H1 (cell line): ENCODE results near the gene FOXD4L1. TPM values are rescaled to one million over a fixed set of nuclear protein-coding genes. Genes with fewer than 3 reads are reported as not detected.
"Not testable (repeated sequence)": the region's sequence is repeated elsewhere in the genome, so short reads cannot be mapped to it uniquely, and the experiment has no call there.

Experiments
- CTCF ChIA-PET: fragments of 300-600 bp; sonication (Branson Sonifier 250); formaldehyde crosslinking; loops from one replicate; lab custom pipeline; 2021; ENCODE audit not compliant: partially characterized antibody; lab: Charles Lee
- POLR2A ChIA-PET: fragments of 300-600 bp; sonication (Branson Sonifier 250); formaldehyde crosslinking; loops from one replicate; lab custom pipeline; 2021; ENCODE audit warnings: inconsistent platforms; ENCODE audit not compliant: partially characterized antibody; lab: Charles Lee
- DNase-seq, 2 experiments: peaks; one replicate each; pipeline versions ENCODE4 v3.0.0 to v3.0.0-alpha.2; 2010 to 2022; ENCODE audit warnings: low spot score in 2 of 2, low read depth in 1 of 2, mixed read lengths in 1 of 2
- FAIRE-seq: peaks from 2 replicates; lab custom pipeline; 2011; peaks lifted over from hg19 to GRCh38; lab: Jason Lieb, UNC
- H2AFZ ChIP-seq: 2 replicates; pipeline ENCODE4 v1.8.1; 2012; ENCODE audit warnings: low read length, inconsistent platforms
- H2AK5ac ChIP-seq: 2 replicates; pipeline ENCODE4 v1.6.1; 2013; ENCODE audit warnings: low read depth, low read length
- H2BK120ac ChIP-seq: replicated peaks from 2 replicates; pipeline ENCODE3; 2013; ENCODE audit warnings: low read depth, low read length, inconsistent platforms
- H2BK12ac ChIP-seq: 2 replicates; pipeline ENCODE4 v1.6.1; 2013; ENCODE audit warnings: low read depth, low read length
- H2BK15ac ChIP-seq: 2 replicates; pipeline ENCODE4 v1.6.1; 2013; ENCODE audit warnings: low read length
- H2BK20ac ChIP-seq: 2 replicates; pipeline ENCODE4 v1.6.1; 2013; ENCODE audit warnings: low read length
- H2BK5ac ChIP-seq: 2 replicates; pipeline ENCODE4 v1.6.1; 2013; ENCODE audit warnings: low read depth, low read length
- H3K14ac ChIP-seq: 2 replicates; pipeline ENCODE4 v1.6.1; 2013; ENCODE audit warnings: inconsistent platforms; ENCODE audit not compliant: insufficient read length
- H3K18ac ChIP-seq: 2 replicates; pipeline ENCODE4 v1.6.1; 2013; ENCODE audit warnings: low read length; ENCODE audit errors: extremely low read depth
- H3K23ac ChIP-seq: 2 replicates; pipeline ENCODE4 v1.6.1; 2013; ENCODE audit warnings: inconsistent platforms; ENCODE audit not compliant: insufficient read length
- H3K23me2 ChIP-seq: 2 replicates; pipeline ENCODE4 v1.6.1; 2013; ENCODE audit warnings: low read depth, low read length
- H3K27ac ChIP-seq: 2 replicates; pipeline ENCODE4 v1.6.1; 2011; ENCODE audit warnings: low read depth, low read length, inconsistent platforms
- H3K27me3 ChIP-seq, 4 experiments: replicated peaks in 1 of 4; 1 replicate in 1 of 4; 2 replicates in 3 of 4; pipeline versions ENCODE4 v1.6.1 to v1.8.1; 2011 to 2013; ENCODE audit warnings: low read length in 3 of 4, mild to moderate bottlenecking in 3 of 4, inconsistent platforms in 2 of 4, mixed read lengths in 2 of 4, moderate library complexity in 1 of 4; ENCODE audit not compliant: control insufficient read depth in 3 of 4, insufficient read depth in 3 of 4; ENCODE audit errors: extremely low read depth in 1 of 4
- H3K36me3 ChIP-seq, 4 experiments: 2 replicates each; pipeline versions ENCODE4 v1.6.1 to v1.8.1; 2011 to 2013; ENCODE audit warnings: mild to moderate bottlenecking in 4 of 4, low read length in 3 of 4, moderate library complexity in 2 of 4, control low read depth in 1 of 4, inconsistent platforms in 1 of 4; ENCODE audit not compliant: insufficient read depth in 4 of 4, control insufficient read depth in 2 of 4
- H3K4ac ChIP-seq: replicated peaks from 2 replicates; pipeline ENCODE3; 2013; ENCODE audit warnings: low read length, low read depth, mixed read lengths, inconsistent platforms; ENCODE audit not compliant: insufficient read length
- H3K4me1 ChIP-seq, 4 experiments: replicated peaks in 1 of 4; 1 replicate in 1 of 4; 2 replicates in 3 of 4; pipeline versions ENCODE4 v1.6.1 to v1.8.1; 2011 to 2013; ENCODE audit warnings: low read length in 3 of 4, inconsistent platforms in 2 of 4, mixed read lengths in 1 of 4; ENCODE audit not compliant: insufficient read depth in 4 of 4, control insufficient read depth in 3 of 4
- H3K4me2 ChIP-seq, 2 experiments: 2 replicates each; pipeline versions ENCODE4 v1.6.1 to v1.8.1; 2011 to 2013; ENCODE audit warnings: low read depth in 2 of 2, low read length in 2 of 2, control low read depth in 1 of 2, inconsistent platforms in 1 of 2, mild to moderate bottlenecking in 1 of 2; ENCODE audit not compliant: insufficient read depth in 1 of 2
- H3K4me3 ChIP-seq, 4 experiments: fragments of 200-600, 300-600 bp in 1 of 4; sonication (generic), shearing (Covaris generic), sonication (Bioruptor Twin) in 1 of 4; 2 replicates each; pipeline versions ENCODE4 v1.5.1 to v1.8.1; 2011 to 2016; ENCODE audit warnings: low read length in 4 of 4, low read depth in 3 of 4, control low read depth in 2 of 4, inconsistent platforms in 2 of 4, mild to moderate bottlenecking in 2 of 4, mixed read lengths in 1 of 4, moderate library complexity in 1 of 4; ENCODE audit not compliant: insufficient read depth in 2 of 4; ENCODE audit errors: extremely low read depth in 1 of 4
- H3K56ac ChIP-seq: replicated peaks from 2 replicates; pipeline ENCODE3; 2013; ENCODE audit warnings: low read depth, mild to moderate bottlenecking, mixed read lengths, low read length, inconsistent platforms; ENCODE audit not compliant: insufficient read length
- H3K79me1 ChIP-seq: 2 replicates; pipeline ENCODE4 v1.6.1; 2013; ENCODE audit warnings: low read depth, low read length, control low read depth
- H3K79me2 ChIP-seq, 2 experiments: 2 replicates each; pipeline versions ENCODE4 v1.6.1 to v1.8.1; 2012 to 2013; ENCODE audit warnings: low read length in 2 of 2, mild to moderate bottlenecking in 2 of 2, inconsistent platforms in 1 of 2; ENCODE audit not compliant: insufficient read depth in 2 of 2, control insufficient read depth in 1 of 2
- H3K9ac ChIP-seq, 4 experiments: replicated peaks in 1 of 4; 1 replicate in 1 of 4; 2 replicates in 3 of 4; pipeline versions ENCODE4 v1.6.1 to v1.8.1; 2011 to 2013; ENCODE audit warnings: low read depth in 3 of 4, low read length in 3 of 4, control low read depth in 2 of 4, mild to moderate bottlenecking in 2 of 4, moderate library complexity in 2 of 4, inconsistent platforms in 1 of 4; ENCODE audit errors: extremely low read depth in 1 of 4
- H3K9me3 ChIP-seq, 2 experiments: 2 replicates each; pipeline versions ENCODE4 v1.6.1 to v1.8.1; 2012 to 2013; ENCODE audit warnings: mild to moderate bottlenecking in 2 of 2, moderate library complexity in 2 of 2, control low read depth in 1 of 2, inconsistent platforms in 1 of 2, low read depth in 1 of 2, low read length in 1 of 2, mixed read lengths in 1 of 2; ENCODE audit not compliant: insufficient read depth in 2 of 2
- H4K20me1 ChIP-seq, 2 experiments: replicated peaks in 1 of 2; 2 replicates each; pipeline versions ENCODE3 to v1.8.1; 2011 to 2013; ENCODE audit warnings: inconsistent platforms in 2 of 2, low read length in 2 of 2, mild to moderate bottlenecking in 1 of 2; ENCODE audit not compliant: insufficient read depth in 2 of 2, control insufficient read depth in 1 of 2
- H4K5ac ChIP-seq: 2 replicates; pipeline ENCODE4 v1.6.1; 2013; ENCODE audit warnings: low read length, low read depth, mixed read lengths, inconsistent platforms; ENCODE audit not compliant: insufficient read length
- H4K8ac ChIP-seq: 2 replicates; pipeline ENCODE4 v1.8.0; 2013; ENCODE audit warnings: mild to moderate bottlenecking, moderate library complexity, low read length, inconsistent platforms; ENCODE audit not compliant: insufficient read depth; ENCODE audit errors: extremely low read depth
- H4K91ac ChIP-seq: replicated peaks from 2 replicates; pipeline ENCODE3; 2013; ENCODE audit warnings: low read length, mixed read lengths, inconsistent platforms; ENCODE audit not compliant: insufficient read length
- WGBS, 2 experiments: shearing (Covaris generic) in 1 of 2; methylation state at CpG; one replicate each; pipeline versions ENCODE4 v1.1.6 to v1.1.7; 2013 to 2015; ENCODE audit warnings: low lambda C conversion rate in 2 of 2, mixed read lengths in 2 of 2, inconsistent platforms in 1 of 2, low coverage in 1 of 2, missing lambda C conversion rate in 1 of 2; ENCODE audit not compliant: insufficient replicate concordance in 2 of 2, insufficient coverage in 1 of 2, insufficient read length in 1 of 2; ENCODE audit errors: extremely low coverage in 1 of 2, missing lambda C conversion rate in 1 of 2; 5-methylcytosine and 5-hydroxymethylcytosine counted together
- polyA plus RNA-seq, 7 experiments: library from polyadenylated mRNA; depleted of rRNA in 3 of 7; stranded (reverse) in 5 of 7; unstranded in 2 of 7; fragments of >200 nt in 5 of 7; fragments of 200-250 nt in 2 of 7; gene quantifications; 1 replicate in 5 of 7; 2 replicates in 1 of 7; 4 replicates in 1 of 7; pipeline versions ENCODE4 v1.2.1 to v1.2.3, GENCODE V29; 2011 to 2013; ENCODE audit warnings: missing spikeins in 2 of 7, mixed read lengths in 2 of 7
- total RNA-seq: library from RNA; stranded (reverse); fragmentation: NEBNext Ultra II Directional; extraction: Animal tissue kit (Norgen Biotek cat#: 25700); gene quantifications from 2 replicates; pipeline ENCODE4 v1.2.1, GENCODE V29; 2021

FOXD4L1 gene
- total and polyA plus RNA-seq, 2 of the 8 experiments (the other 6 are each of a cell fraction or from before 2014, with no cell fraction given) = not detected

DNA sequence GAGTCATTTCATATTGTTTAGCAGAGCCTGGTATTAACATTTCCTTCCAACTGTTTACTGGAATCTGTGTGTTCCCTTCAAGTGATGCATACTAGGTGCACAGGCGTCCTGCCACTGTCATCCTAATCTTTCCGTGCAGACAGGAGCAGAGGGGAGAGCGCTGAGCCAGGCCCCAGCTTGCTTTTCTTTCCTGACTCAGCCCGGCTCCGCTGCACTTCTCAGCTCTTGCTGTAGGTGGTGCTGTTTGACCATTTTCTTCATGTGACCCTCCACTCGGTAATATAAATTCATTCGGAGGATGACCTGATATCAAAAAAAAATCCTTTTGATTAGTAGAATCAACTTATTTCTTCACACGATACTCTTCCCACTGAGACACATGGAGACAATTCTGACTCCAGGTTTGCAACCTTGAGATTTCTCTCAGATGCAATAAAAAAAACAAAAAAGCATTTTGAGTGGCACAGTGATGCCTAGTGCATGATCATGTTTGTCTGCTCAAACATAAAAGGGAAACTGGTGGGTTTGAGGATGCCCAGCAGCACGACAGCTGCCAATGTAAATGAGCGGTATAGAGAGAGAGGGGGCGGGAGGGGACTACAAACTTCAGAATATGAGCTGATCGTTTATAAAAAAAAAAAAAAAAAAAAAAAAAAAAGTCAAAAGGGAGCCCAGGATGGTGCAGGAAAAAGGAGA is 29.0 kb downstream of the FOXD4L1 start:
- H3K56ac ChIP-seq, H3K79me1 ChIP-seq, H4K91ac ChIP-seq, H2BK12ac ChIP-seq, H3K23me2 ChIP-seq, H3K4me3 ChIP-seq, H2AFZ ChIP-seq, CTCF ChIA-PET, H2BK20ac ChIP-seq, H3K4ac ChIP-seq, POLR2A ChIA-PET, H3K79me2 ChIP-seq, H3K4me2 ChIP-seq, H3K36me3 ChIP-seq, H2BK120ac ChIP-seq, H2BK5ac ChIP-seq, H3K9ac ChIP-seq, H3K18ac ChIP-seq, H2BK15ac ChIP-seq, H3K4me1 ChIP-seq, DNase-seq, H3K9me3 ChIP-seq, H3K27me3 ChIP-seq, H2AK5ac ChIP-seq, FAIRE-seq, H4K20me1 ChIP-seq, H3K14ac ChIP-seq, H4K5ac ChIP-seq, H3K23ac ChIP-seq, H4K8ac ChIP-seq, H3K27ac ChIP-seq: not testable (repeated sequence)
- 13% methylated on average over 3 of the region's 12 CpGs; no CpG with 5 or more reads in 1 of the 2 experiments for WGBS, 2 experiments

GRCh38 chr2:113528126-113528525 is 29.7 kb downstream of the FOXD4L1 start:
- H3K4ac ChIP-seq, H3K23me2 ChIP-seq, H4K20me1 ChIP-seq, H2BK20ac ChIP-seq, H3K9ac ChIP-seq, H3K4me1 ChIP-seq, H2BK15ac ChIP-seq, H3K23ac ChIP-seq, H3K79me1 ChIP-seq, CTCF ChIA-PET, H4K91ac ChIP-seq, H3K18ac ChIP-seq, POLR2A ChIA-PET, H3K14ac ChIP-seq, H3K27me3 ChIP-seq, H2BK120ac ChIP-seq, H3K36me3 ChIP-seq, H2AK5ac ChIP-seq, H3K4me2 ChIP-seq, H3K56ac ChIP-seq, H2BK12ac ChIP-seq, H3K9me3 ChIP-seq, H4K8ac ChIP-seq, H4K5ac ChIP-seq, H2AFZ ChIP-seq, H3K27ac ChIP-seq, DNase-seq, H3K79me2 ChIP-seq, H3K4me3 ChIP-seq, FAIRE-seq, H2BK5ac ChIP-seq: not testable (repeated sequence)
- 64% methylated on average over 3 of the region's 5 CpGs; no CpG with 5 or more reads in 1 of the 2 experiments for WGBS, 2 experiments
